H1 (cell line): Measurements from ENCODE around the gene DUXA. TPM values are rescaled to one million over a fixed set of nuclear protein-coding genes. Genes with fewer than 3 reads are reported as not detected.
"Not testable (repeated sequence)": the region's sequence is repeated elsewhere in the genome, so short reads cannot be mapped to it uniquely, and the experiment has no call there.

Experiments
- CTCF ChIA-PET: fragments of 300-600 bp; sonication (Branson Sonifier 250); formaldehyde crosslinking; loops from one replicate; lab custom pipeline; 2021; ENCODE audit not compliant: partially characterized antibody; lab: Charles Lee
- POLR2A ChIA-PET: fragments of 300-600 bp; sonication (Branson Sonifier 250); formaldehyde crosslinking; loops from one replicate; lab custom pipeline; 2021; ENCODE audit warnings: inconsistent platforms; ENCODE audit not compliant: partially characterized antibody; lab: Charles Lee
- DNase-seq, 2 experiments: peaks; one replicate each; pipeline versions ENCODE4 v3.0.0 to v3.0.0-alpha.2; 2010 to 2022; ENCODE audit warnings: low spot score in 2 of 2, low read depth in 1 of 2, mixed read lengths in 1 of 2
- FAIRE-seq: peaks from 2 replicates; lab custom pipeline; 2011; peaks lifted over from hg19 to GRCh38; lab: Jason Lieb, UNC
- H2AFZ ChIP-seq: 2 replicates; pipeline ENCODE4 v1.8.1; 2012; ENCODE audit warnings: low read length, inconsistent platforms
- H2AK5ac ChIP-seq: 2 replicates; pipeline ENCODE4 v1.6.1; 2013; ENCODE audit warnings: low read depth, low read length
- H2BK120ac ChIP-seq: replicated peaks from 2 replicates; pipeline ENCODE3; 2013; ENCODE audit warnings: low read depth, low read length, inconsistent platforms
- H2BK12ac ChIP-seq: 2 replicates; pipeline ENCODE4 v1.6.1; 2013; ENCODE audit warnings: low read depth, low read length
- H2BK15ac ChIP-seq: 2 replicates; pipeline ENCODE4 v1.6.1; 2013; ENCODE audit warnings: low read length
- H2BK20ac ChIP-seq: 2 replicates; pipeline ENCODE4 v1.6.1; 2013; ENCODE audit warnings: low read length
- H2BK5ac ChIP-seq: 2 replicates; pipeline ENCODE4 v1.6.1; 2013; ENCODE audit warnings: low read depth, low read length
- H3K14ac ChIP-seq: 2 replicates; pipeline ENCODE4 v1.6.1; 2013; ENCODE audit warnings: inconsistent platforms; ENCODE audit not compliant: insufficient read length
- H3K18ac ChIP-seq: 2 replicates; pipeline ENCODE4 v1.6.1; 2013; ENCODE audit warnings: low read length; ENCODE audit errors: extremely low read depth
- H3K23ac ChIP-seq: 2 replicates; pipeline ENCODE4 v1.6.1; 2013; ENCODE audit warnings: inconsistent platforms; ENCODE audit not compliant: insufficient read length
- H3K23me2 ChIP-seq: 2 replicates; pipeline ENCODE4 v1.6.1; 2013; ENCODE audit warnings: low read depth, low read length
- H3K27ac ChIP-seq: 2 replicates; pipeline ENCODE4 v1.6.1; 2011; ENCODE audit warnings: low read depth, low read length, inconsistent platforms
- H3K27me3 ChIP-seq, 4 experiments: replicated peaks in 1 of 4; 1 replicate in 1 of 4; 2 replicates in 3 of 4; pipeline versions ENCODE4 v1.6.1 to v1.8.1; 2011 to 2013; ENCODE audit warnings: low read length in 3 of 4, mild to moderate bottlenecking in 3 of 4, inconsistent platforms in 2 of 4, mixed read lengths in 2 of 4, moderate library complexity in 1 of 4; ENCODE audit not compliant: control insufficient read depth in 3 of 4, insufficient read depth in 3 of 4; ENCODE audit errors: extremely low read depth in 1 of 4
- H3K36me3 ChIP-seq, 4 experiments: 2 replicates each; pipeline versions ENCODE4 v1.6.1 to v1.8.1; 2011 to 2013; ENCODE audit warnings: mild to moderate bottlenecking in 4 of 4, low read length in 3 of 4, moderate library complexity in 2 of 4, control low read depth in 1 of 4, inconsistent platforms in 1 of 4; ENCODE audit not compliant: insufficient read depth in 4 of 4, control insufficient read depth in 2 of 4
- H3K4ac ChIP-seq: replicated peaks from 2 replicates; pipeline ENCODE3; 2013; ENCODE audit warnings: low read length, low read depth, mixed read lengths, inconsistent platforms; ENCODE audit not compliant: insufficient read length
- H3K4me1 ChIP-seq, 4 experiments: replicated peaks in 1 of 4; 1 replicate in 1 of 4; 2 replicates in 3 of 4; pipeline versions ENCODE4 v1.6.1 to v1.8.1; 2011 to 2013; ENCODE audit warnings: low read length in 3 of 4, inconsistent platforms in 2 of 4, mixed read lengths in 1 of 4; ENCODE audit not compliant: insufficient read depth in 4 of 4, control insufficient read depth in 3 of 4
- H3K4me2 ChIP-seq, 2 experiments: 2 replicates each; pipeline versions ENCODE4 v1.6.1 to v1.8.1; 2011 to 2013; ENCODE audit warnings: low read depth in 2 of 2, low read length in 2 of 2, control low read depth in 1 of 2, inconsistent platforms in 1 of 2, mild to moderate bottlenecking in 1 of 2; ENCODE audit not compliant: insufficient read depth in 1 of 2
- H3K4me3 ChIP-seq, 4 experiments: fragments of 200-600, 300-600 bp in 1 of 4; sonication (generic), shearing (Covaris generic), sonication (Bioruptor Twin) in 1 of 4; 2 replicates each; pipeline versions ENCODE4 v1.5.1 to v1.8.1; 2011 to 2016; ENCODE audit warnings: low read length in 4 of 4, low read depth in 3 of 4, control low read depth in 2 of 4, inconsistent platforms in 2 of 4, mild to moderate bottlenecking in 2 of 4, mixed read lengths in 1 of 4, moderate library complexity in 1 of 4; ENCODE audit not compliant: insufficient read depth in 2 of 4; ENCODE audit errors: extremely low read depth in 1 of 4
- H3K56ac ChIP-seq: replicated peaks from 2 replicates; pipeline ENCODE3; 2013; ENCODE audit warnings: low read depth, mild to moderate bottlenecking, mixed read lengths, low read length, inconsistent platforms; ENCODE audit not compliant: insufficient read length
- H3K79me1 ChIP-seq: 2 replicates; pipeline ENCODE4 v1.6.1; 2013; ENCODE audit warnings: low read depth, low read length, control low read depth
- H3K79me2 ChIP-seq, 2 experiments: 2 replicates each; pipeline versions ENCODE4 v1.6.1 to v1.8.1; 2012 to 2013; ENCODE audit warnings: low read length in 2 of 2, mild to moderate bottlenecking in 2 of 2, inconsistent platforms in 1 of 2; ENCODE audit not compliant: insufficient read depth in 2 of 2, control insufficient read depth in 1 of 2
- H3K9ac ChIP-seq, 4 experiments: replicated peaks in 1 of 4; 1 replicate in 1 of 4; 2 replicates in 3 of 4; pipeline versions ENCODE4 v1.6.1 to v1.8.1; 2011 to 2013; ENCODE audit warnings: low read depth in 3 of 4, low read length in 3 of 4, control low read depth in 2 of 4, mild to moderate bottlenecking in 2 of 4, moderate library complexity in 2 of 4, inconsistent platforms in 1 of 4; ENCODE audit errors: extremely low read depth in 1 of 4
- H3K9me3 ChIP-seq, 2 experiments: 2 replicates each; pipeline versions ENCODE4 v1.6.1 to v1.8.1; 2012 to 2013; ENCODE audit warnings: mild to moderate bottlenecking in 2 of 2, moderate library complexity in 2 of 2, control low read depth in 1 of 2, inconsistent platforms in 1 of 2, low read depth in 1 of 2, low read length in 1 of 2, mixed read lengths in 1 of 2; ENCODE audit not compliant: insufficient read depth in 2 of 2
- H4K20me1 ChIP-seq, 2 experiments: replicated peaks in 1 of 2; 2 replicates each; pipeline versions ENCODE3 to v1.8.1; 2011 to 2013; ENCODE audit warnings: inconsistent platforms in 2 of 2, low read length in 2 of 2, mild to moderate bottlenecking in 1 of 2; ENCODE audit not compliant: insufficient read depth in 2 of 2, control insufficient read depth in 1 of 2
- H4K5ac ChIP-seq: 2 replicates; pipeline ENCODE4 v1.6.1; 2013; ENCODE audit warnings: low read length, low read depth, mixed read lengths, inconsistent platforms; ENCODE audit not compliant: insufficient read length
- H4K8ac ChIP-seq: 2 replicates; pipeline ENCODE4 v1.8.0; 2013; ENCODE audit warnings: mild to moderate bottlenecking, moderate library complexity, low read length, inconsistent platforms; ENCODE audit not compliant: insufficient read depth; ENCODE audit errors: extremely low read depth
- H4K91ac ChIP-seq: replicated peaks from 2 replicates; pipeline ENCODE3; 2013; ENCODE audit warnings: low read length, mixed read lengths, inconsistent platforms; ENCODE audit not compliant: insufficient read length
- WGBS, 2 experiments: shearing (Covaris generic) in 1 of 2; methylation state at CpG; one replicate each; pipeline versions ENCODE4 v1.1.6 to v1.1.7; 2013 to 2015; ENCODE audit warnings: low lambda C conversion rate in 2 of 2, mixed read lengths in 2 of 2, inconsistent platforms in 1 of 2, low coverage in 1 of 2, missing lambda C conversion rate in 1 of 2; ENCODE audit not compliant: insufficient replicate concordance in 2 of 2, insufficient coverage in 1 of 2, insufficient read length in 1 of 2; ENCODE audit errors: extremely low coverage in 1 of 2, missing lambda C conversion rate in 1 of 2; 5-methylcytosine and 5-hydroxymethylcytosine counted together
- polyA plus RNA-seq, 7 experiments: library from polyadenylated mRNA; depleted of rRNA in 3 of 7; stranded (reverse) in 5 of 7; unstranded in 2 of 7; fragments of >200 nt in 5 of 7; fragments of 200-250 nt in 2 of 7; gene quantifications; 1 replicate in 5 of 7; 2 replicates in 1 of 7; 4 replicates in 1 of 7; pipeline versions ENCODE4 v1.2.1 to v1.2.3, GENCODE V29; 2011 to 2013; ENCODE audit warnings: missing spikeins in 2 of 7, mixed read lengths in 2 of 7
- total RNA-seq: library from RNA; stranded (reverse); fragmentation: NEBNext Ultra II Directional; extraction: Animal tissue kit (Norgen Biotek cat#: 25700); gene quantifications from 2 replicates; pipeline ENCODE4 v1.2.1, GENCODE V29; 2021

The DUXA gene
- total and polyA plus RNA-seq, 2 of the 8 experiments (the other 6 are each of a cell fraction or from before 2014, with no cell fraction given), result not detected

- H3K14ac ChIP-seq, H3K79me1 ChIP-seq, H3K4me1 ChIP-seq, H3K79me2 ChIP-seq, H2AFZ ChIP-seq, H3K27ac ChIP-seq, H2BK120ac ChIP-seq, H4K5ac ChIP-seq, H4K20me1 ChIP-seq, H4K91ac ChIP-seq, H3K56ac ChIP-seq, H3K36me3 ChIP-seq, H3K4me2 ChIP-seq, FAIRE-seq, H2BK15ac ChIP-seq, H3K23ac ChIP-seq, H4K8ac ChIP-seq, H3K18ac ChIP-seq, H3K9ac ChIP-seq, H2AK5ac ChIP-seq, H3K4ac ChIP-seq, DNase-seq, H3K27me3 ChIP-seq, H3K23me2 ChIP-seq, H3K4me3 ChIP-seq, H2BK20ac ChIP-seq, H2BK12ac ChIP-seq, H2BK5ac ChIP-seq, POLR2A ChIA-PET: not testable (repeated sequence)
- CTCF ChIA-PET, result interaction anchor here (0.7 to 1.6 kb wide), 3 partner anchors 9 to 718 kb away, joined by 3 to 5 read pairs (median 3); no protein-coding TSS in a partner anchor
- H3K9me3 ChIP-seq, result peaks cover 59 to 74% of the 10 kb centered on the region in 2 experiments
- WGBS, 2 experiments, result 81% methylated on average over 7 of the region's 7 CpGs; no CpG with 5 or more reads in 1 of the 2 experiments
These were observed 53.8 kb downstream of the DUXA start for GRCh38 chr19:57113501-57113900.
